Activated T-cell treated with anti-CD3 and anti-CD28 coated beads, Interleukin-2, amount 50 U/mL, for 48 hours (primary cell): Measurements from ENCODE around the gene RBP7.

Experiments
- DNase-seq, 2 experiments: peaks; one replicate each; pipeline ENCODE4 v3.0.0-alpha.2; 2020

RBP7 gene

DNA sequence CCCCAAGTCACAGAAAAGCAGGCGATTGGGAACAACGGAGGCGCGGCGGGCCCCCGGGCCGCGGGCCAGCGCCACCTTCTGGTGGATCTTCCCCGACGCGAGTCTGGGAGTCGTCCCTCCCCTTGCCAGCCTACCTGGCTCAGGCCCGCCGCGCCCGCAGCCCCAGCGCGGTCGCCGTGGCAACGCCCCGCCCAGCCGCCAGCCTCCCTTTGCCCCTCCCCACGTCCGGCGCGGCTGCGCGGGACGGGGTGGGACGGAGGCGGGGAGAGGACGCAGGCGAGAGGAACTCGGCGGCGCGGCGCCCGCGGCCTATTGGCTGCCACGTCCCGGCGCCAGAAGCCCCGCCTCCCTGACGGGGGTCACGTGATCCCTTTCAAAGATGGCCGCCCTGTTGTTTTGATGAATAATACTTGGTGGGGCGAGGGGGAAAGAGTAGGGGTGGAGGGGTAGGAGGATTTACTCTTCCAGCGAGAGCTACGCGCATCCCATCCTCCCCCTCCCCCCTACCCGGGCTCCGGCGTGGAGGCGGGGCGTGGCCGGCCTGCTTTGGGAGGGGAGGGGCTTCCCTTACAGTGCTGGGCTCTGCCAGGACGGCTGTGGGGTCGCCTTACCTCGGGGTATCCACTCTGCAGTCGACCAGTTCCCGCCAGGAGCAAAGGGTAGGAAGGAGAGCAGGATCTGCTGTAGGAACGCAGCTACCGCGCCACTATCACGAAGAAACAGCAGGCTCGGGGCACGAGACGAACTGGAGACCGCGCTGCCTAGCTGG lies 35.7 kb downstream of the RBP7 start, which contains the start of gene UBE4B:
Gene UBE4B, plus strand, starts transcription at position 369 of the 769 bp plus-strand sequence. CDS start 713 bp downstream, outside the sequence.
- DNase-seq = peak; percentile 98 to 99

DNA sequence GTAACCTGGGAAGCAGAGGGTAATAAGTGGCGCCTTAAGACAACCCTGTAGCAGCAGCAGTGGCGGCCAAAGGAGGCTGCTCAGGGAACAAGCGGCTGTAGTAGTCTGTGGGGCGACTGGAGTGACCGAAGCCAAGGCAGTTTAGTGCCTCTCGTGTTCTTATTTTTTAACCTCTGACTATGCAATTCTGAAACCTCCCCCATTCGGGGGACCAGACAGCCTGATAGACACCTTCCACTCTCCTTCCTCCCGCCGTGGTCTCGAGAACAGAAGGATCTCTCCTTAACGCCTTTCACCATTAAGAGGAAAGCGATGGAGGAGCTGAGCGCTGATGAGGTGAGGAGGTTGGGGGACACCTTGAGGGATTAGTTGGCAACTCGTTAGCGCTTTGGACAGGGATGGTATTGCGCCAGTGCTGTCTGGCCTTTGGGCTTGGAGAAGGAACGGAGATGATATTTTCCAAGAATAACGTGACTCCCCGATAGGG lies 36.4 kb downstream of the RBP7 start:
- DNase-seq = peak in 1 of 2 experiments; percentile 57

DNA sequence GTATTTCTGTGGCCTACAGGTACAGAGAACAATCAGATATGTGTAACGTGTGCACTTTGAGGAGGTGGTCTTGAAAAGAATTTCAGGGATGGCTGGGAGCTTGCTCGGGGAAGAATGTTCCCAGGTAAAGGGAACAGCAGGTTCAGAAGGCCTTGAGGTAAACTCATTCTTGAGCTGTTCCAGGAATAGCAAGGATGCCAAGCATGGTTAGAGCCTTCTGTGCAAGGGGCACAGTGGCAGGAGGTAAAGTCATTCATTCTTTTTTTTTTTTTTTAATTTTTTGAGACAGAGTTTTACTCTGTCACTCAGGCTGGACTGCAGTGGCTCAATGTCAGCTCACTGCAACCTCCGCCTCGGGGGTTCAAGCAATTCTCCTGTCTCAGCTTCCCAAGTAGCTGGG lies 45.7 kb downstream of the RBP7 start:
- no peak for DNase-seq

DNA sequence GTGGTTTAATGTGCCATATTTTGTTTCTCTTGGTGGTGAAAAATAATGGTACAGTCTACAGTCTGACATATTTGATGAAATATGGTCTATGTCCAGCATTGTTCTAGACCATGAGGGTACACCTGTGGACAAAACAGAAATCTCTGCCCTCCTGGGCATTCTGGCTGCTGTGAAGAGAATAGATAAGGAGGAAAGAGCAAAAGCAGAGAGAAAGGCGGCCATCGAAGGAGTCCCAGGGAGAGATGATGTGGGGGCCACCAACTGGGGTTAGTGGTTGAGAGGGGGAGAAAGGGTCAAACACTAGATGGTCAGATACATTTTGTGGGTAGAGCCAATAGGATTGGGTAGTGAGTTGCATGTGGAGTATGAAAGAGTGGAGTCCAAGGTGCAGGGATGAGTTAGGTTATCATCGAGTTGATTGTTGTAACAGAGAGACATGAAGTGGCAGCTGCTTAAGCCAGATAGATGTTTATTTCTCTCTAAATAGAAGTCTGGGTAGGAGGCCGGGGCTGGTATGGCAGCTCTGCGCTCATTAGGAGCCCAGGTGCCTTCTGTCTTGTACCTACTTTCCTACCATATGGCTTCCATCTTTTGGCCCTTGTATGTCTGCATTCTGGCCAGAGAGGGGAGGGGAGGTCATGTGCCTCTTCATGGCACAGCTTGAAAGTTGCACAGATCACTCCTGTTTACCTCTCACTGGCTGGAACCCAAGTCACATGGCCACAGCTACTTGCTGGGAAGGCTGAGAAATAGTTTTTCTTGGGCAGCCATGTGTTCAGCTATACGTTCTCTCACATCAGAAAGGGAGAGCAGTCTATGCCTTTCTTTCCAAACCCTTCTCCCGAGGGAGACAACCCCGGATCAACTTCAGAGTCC lies 48.7 kb downstream of the RBP7 start:
- DNase-seq = no peak

DNA sequence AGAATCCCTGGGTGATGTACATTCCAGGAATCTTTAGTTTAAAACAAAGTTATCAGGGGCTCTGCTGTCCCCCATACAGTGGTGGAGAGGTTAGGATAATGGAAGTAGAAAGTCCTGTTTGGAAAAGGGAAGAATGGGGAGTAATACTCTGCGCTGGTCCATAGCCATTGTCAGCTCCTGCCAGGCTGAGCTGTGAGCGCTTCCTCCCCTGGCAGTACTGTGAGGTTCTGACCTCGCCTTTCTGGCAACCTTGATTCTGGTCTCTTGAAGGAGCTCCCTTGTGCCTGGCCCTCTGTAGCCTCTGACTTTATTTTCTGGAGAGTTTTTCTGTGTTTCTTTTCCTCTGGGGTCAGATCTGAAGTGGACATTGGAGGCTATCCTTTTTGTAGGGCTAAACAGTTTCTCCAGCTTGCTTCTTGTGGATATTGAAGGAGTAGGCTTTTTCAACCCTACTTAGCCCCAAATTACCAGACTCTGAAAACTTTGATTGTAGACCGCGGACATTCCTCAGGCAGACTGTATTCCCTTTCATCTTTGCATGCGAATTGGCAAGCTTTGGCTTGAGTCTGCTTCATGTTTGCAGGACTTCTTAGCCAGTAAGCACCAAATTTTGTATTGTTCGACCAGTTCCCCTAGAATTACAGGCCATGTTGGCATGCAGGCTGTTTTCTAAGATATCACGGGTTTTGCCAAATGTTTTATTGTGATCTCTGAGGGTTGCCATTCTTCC lies 49.5 kb downstream of the RBP7 start:
- no peak for DNase-seq

DNA sequence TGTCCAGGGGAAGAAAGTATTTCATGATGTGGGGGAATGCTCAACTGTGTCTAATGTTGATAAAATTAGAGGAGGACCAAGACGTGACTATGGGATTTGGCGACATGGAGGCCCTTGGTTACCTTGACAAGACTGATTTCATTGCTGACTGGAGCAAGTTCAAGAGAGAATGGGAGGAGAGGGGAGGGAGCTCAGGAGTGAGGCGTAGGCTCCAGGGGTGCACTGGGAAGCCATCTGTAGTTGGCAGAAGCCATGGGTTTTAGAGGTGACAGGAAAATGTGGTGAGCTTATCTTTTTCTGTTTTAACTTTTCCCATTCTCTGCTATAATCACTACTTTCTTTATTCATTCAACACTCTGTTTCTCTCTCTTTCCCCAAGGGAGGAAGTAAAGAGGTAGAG lies 51.6 kb downstream of the RBP7 start:
- DNase-seq = no peak

DNA sequence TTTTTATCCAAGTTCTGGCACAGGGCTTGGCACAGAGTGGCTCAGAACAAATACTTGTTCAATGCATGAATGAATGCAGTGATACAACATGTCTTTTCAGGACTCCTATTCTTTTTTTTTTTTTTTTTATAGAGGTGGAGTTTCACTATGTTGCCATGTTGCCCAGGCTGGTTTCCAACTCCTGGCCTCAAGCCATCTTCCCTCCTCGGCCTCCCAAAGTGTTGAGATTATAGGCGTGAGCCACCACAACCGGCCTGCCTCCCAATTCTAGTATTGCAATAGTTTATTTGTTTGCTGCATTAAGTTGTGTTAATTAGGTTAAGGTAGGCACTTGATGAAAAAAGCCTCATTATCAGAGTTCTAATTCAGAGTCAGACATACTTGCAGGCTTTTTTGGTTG lies 53.6 kb downstream of the RBP7 start:
- no peak for DNase-seq

DNA sequence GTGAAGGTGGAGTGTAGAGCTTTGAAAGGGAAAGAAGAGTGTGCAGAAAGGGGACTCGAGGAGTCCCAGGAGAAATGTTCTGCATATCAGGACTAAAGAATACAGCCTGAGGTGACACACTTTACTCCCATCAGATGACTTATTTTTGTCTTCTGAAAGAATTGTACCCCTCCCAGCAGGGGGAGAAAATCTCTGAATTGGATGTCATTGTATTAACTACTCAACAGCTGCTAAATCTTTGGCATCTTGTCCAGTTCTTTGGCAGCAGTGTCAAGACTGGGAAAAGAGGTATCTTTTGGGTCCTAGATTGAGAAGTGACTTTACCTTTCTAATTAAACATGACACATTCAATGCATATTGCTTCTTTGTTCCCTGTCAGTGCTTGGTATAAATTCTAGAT lies 54.6 kb downstream of the RBP7 start:
- DNase-seq = no peak

DNA sequence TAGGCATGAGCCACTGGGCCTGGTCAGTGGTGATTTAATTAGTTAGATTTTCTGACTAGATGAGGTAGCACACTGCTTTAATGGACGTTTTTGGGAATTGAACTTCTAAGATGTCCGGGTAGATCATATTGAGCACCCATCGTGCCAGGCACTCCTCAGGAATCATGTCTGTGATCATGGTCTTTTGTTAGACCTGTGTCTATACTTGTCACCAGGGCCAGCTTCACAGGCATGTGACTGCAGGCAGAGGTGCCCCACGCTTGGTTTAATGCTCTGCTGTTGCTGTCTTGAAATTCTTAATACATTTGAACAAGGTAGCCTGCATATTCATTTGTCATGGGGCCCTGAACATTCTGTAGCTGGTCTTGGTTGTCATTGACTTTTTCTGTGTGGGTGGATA lies 55.3 kb downstream of the RBP7 start:
- DNase-seq = no peak

DNA sequence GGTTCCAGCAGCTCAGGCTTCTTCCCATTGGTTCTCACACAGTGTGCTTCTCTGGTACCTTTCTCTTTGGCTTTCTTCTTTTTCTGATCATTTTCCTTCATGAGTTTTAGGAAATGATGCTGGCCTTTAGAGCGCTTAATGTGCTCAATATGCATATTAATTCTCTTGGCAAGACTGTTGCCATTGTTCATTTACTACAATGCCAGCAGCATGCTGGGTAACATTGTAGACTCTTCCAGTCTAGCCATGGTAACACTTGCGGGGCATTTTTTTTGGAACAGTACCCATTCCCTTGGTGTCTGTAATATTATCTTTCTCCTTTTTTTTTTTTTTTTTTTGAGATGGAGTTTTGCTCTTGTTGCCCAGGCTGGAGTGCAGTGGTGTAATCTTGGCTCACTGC lies 57.4 kb downstream of the RBP7 start:
- no peak for DNase-seq

DNA sequence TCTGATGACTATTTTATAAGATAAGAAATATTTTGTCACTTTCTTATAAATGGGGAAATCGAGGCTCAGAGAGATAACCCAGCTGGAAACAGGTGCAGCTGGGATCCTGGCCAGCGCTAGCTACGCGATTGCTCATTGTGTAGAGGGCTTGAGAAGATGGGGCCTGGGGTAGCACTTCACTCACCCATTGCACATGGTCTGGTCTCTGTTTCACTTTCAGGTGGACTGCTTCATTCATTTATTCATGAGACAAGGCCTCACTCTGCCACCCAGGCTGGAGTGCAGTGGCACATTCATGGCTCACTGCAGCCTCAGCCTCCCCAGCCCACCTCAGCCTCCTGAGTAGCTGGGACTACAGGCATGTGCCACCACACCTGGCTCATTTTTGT lies 59.6 kb downstream of the RBP7 start:
- no peak for DNase-seq

DNA sequence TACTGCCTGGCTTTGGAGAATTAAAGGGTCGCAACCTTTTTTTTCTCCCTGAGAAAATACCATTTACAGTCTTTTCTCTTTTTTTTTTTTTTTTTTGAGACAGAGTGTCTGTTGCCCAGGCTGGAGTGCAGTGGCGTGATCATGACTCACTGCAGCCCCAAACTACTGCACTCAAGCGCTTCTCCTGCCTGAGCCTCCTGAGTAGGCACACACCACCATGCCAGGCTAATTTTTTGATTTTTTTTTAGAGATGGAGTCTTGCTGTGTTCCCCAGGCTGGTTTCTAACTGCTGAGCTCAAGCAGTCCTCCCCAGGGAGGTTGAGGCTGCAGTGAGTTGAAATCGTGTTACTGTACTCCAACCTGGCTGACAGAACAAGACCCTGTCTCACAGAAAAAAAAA lies 60.3 kb downstream of the RBP7 start:
- no peak for DNase-seq

DNA sequence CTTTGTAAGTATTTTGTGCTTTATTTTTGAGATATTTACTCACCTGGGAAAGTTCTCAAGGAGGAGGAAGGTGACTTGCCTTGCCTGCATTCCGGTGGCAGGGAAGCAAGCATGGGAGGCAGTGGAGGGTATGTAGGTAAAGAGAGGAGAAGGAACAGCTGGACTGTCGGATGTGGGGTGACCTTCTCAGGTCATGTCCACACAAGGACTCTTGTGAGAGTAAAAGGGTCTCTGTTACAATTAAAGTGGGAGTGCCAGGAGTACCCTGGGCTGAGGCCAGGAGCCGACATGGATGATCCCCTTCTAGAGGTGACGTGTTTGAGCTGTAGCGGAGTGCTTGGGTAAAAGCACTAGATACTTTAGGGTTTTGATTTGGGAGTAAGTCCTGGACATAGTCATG lies 60.8 kb downstream of the RBP7 start:
- DNase-seq = no peak

DNA sequence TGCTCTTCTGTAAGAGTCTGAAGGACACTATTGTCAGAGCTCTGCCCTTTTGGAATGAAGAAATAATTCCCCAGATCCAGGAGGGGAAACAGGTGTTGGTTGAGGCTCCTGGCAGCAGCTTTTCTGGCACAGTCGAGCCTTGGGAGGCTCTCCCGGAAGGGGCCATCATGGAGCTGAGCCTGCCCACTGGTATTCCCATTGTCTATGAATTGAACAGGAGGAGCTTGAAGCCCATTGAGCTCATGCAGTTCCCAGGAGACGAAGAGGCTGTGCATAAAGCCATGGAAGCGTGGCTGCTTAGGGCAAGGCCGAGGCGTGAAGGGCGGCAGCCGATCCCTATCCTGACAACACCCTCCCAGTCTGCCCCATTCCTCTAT lies 62.3 kb downstream of the RBP7 start:
- DNase-seq = no peak

DNA sequence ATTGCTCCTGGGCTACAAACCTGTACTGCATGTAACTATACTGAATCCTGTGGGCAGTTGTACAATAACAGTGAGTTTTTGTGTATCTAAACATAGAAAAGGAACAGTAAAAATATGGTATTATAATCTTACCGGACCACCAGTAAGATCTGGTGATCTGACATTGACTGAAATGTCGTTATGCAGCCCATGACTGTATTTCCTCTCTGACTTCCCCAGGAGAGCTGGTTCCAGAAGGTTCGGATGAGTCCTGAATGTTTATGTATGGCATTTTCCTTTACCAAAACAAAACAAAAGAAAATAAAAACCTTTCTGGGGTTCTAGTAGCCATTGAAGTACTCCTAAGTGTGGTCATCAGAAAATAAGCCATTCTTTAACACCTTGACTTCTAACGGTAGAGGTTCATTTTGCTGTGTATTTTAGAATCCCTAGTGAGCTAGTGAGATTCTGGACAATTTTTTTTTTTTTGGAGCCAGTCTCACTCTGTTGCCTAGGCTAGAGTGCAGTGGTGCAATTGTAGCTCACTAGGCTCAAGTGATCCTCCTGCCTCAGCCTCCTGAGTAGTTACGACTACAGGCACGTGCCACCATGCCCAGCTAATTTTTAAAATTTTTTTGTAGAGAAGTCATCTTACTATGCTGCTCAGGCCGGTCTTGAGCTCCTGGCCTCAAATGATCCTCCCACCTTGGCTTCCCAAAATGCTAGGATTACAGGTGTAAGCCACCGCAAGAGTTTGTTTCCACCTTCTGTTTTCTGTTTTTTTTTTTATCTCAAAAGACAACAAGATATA lies 63.5 kb downstream of the RBP7 start:
- DNase-seq = no peak

DNA sequence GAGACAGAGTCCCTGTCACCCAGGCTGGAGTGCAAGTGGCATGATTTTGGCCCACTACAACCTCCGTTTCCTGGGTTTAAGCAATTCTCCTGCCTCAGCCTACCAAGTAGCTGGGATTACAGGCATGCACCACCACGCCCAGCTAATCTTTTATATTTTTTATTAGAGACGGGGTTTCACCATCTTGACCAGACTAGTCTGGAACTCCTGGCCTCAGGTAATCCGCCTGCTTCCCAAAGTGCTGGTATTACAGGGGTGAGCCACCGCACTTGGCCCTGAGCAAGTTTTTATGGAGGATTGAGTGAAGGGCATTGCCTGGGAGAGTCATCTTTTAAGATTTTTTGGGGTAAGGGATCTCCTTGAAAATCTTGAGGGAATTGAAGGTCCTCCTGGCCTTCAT lies 64.2 kb downstream of the RBP7 start:
- DNase-seq = no peak

DNA sequence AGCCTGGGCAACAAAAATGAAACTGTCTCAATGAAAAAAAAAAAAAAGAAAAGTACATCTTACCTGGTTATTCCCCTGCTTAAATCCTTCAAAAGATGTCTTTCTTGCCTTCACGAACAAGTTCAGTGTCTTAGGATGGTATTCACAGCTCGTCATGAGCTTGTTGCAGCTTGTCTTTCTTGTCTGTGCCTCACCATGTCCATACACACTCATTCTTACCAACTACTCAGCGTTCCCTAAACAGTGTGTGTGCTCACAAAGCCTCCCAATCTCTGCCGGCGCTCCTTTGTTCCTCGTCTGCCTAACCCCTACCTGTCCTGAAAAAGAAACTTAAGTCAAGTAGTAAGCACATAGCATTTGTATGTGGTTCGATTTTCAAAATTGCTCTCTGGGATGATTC lies 66.8 kb downstream of the RBP7 start:
- no peak for DNase-seq

DNA sequence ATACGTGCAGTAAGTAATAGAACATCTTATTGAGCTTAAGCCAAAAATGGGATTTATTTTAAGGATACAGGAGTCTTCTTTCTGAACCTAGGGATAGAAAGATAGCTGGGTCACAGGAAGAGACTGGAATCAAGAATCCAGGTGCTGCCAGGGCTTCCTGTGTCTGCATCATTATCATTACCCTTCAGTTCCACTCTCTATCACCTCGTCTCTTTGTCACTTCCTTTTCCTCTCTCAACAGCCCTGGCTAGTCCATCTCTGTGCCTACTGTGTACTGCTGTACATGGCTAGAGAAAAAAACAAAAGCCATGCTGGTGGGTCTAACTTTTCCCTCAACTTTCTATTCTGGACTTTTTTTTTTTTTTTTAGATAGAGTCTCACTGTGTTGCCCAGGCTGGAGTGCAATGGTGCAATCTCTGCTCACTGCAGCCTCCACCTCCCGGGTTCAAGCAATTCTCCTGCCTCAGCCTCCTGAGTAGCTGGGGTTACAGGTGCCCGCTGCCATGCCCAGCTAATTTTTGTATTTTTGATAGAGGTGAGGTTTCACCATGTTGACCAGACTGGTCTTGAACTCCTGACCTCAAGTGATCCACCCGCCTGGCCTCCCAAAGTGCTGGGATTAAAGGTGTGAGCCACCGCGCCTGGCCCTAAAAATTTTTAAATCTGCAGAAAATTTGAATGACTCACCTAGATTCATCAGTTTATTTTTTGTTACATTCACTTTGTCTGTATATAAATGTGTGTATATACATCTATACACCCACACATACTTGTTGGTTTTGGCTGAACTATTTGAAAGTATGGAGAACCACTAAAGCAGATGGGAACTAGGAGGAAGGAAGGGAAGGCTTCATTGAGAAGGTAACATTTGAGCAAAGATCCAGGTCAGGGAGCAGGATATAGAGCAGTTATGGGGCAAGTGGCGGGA lies 67.7 kb downstream of the RBP7 start:
- no peak for DNase-seq

DNA sequence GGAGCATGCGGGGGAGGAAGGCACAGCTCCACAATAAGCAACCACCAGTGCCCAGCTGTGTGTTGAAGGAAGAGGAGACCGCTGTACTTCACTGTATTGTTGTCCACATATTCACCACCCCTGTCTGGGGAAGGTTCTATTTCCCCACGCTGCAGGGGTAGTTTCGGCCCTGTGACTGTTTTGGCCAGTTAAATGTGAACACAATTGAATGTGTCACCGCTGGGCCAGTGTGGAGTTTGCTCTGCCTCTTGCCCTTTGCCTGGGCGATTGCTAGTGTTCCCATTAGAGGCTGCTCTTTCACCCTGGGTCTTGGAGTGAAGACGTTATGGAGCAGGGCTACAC lies 68.3 kb downstream of the RBP7 start:
- no peak for DNase-seq
